Measurements from ENCODE around the gene TUT1. TPM values are rescaled to one million over a fixed set of nuclear protein-coding genes. Genes with fewer than 3 reads are reported as not detected.

The TUT1 gene
- total RNA-seq, 1 experiment from 2014 or later: 26.0 TPM

DNA sequence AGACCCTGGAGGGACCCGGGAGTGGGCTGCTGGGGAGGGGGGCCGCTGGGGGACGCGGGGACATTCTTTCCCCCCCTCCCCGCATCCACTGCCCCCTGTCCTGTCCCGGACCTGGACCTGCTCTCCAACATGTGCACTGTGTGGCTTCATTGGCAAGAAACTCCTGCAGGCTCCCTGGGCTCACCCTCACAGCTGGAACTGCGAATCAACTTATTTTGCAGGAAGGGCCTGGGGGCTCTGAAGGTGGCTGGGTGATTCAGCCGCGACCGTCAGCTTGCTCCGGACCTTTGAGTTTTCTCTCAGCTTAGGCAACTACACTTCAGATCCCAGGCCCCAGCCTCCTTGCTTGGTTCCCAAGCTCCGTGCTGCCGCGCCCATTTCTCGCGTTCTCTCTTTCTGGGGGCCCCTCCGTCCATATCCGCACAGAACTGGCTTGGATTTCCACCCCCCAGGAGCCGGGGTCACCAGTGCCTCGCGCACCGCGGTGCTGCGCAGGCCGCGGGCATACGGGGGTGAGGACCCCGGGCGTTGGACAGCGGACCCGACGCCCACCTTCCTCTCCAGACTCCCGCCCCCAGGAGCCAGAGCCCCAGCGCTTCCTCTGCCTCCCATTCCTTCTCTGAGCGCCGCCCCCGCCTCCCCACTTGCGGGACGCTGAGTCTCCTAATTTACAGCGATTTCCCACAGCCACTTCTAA lies 44.2 kb downstream of the TUT1 start:
- ChIA-PET CTCF (interaction anchor here (0.7 to 13.1 kb wide), 5 partner anchors 8 to 241 kb away, joined by 3 to 225 read pairs (median 4); partner anchors contain the start of genes C11orf98 and CSKMT), POLR2A (interaction anchor here (0.6 to 11.4 kb wide), 30 partner anchors 7 to 1699 kb away, joined by 3 to 599 read pairs (median 5); partner anchors contain the start of genes B3GAT3, C11orf98, CSKMT and EEF1G)
- Mint-ChIP-seq H3K4me1 (ENCODE audit: insufficient read depth, unreplicated experiment) (peaks cover 25% of the 10 kb centered on the region), H3K27ac (ENCODE audit: low read depth, unreplicated experiment) (peak overlapping the region; percentile 63), H3K36me3 (ENCODE audit: insufficient read depth, unreplicated experiment) (peaks cover 9% of the 10 kb centered on the region), H3K4me3 (ENCODE audit: unreplicated experiment) (peak overlapping the region; percentile 99), H3K9me3 (ENCODE audit: unreplicated experiment) (no peaks in the 10 kb centered on the region), H3K27me3 (ENCODE audit: insufficient read depth, unreplicated experiment) (no peaks in the 10 kb centered on the region)
- TF ChIP-seq CTCF (IDR thresholded peaks at IDR 0.05; ENCODE audit: unreplicated experiment): no peak
- DNase-seq (ENCODE audit: unreplicated experiment): peak; percentile 81
- intact Hi-C loops (cut with micrococcal nuclease): no loop called here
- no TSS peak for BruUV-seq (replicated peaks)

DNA sequence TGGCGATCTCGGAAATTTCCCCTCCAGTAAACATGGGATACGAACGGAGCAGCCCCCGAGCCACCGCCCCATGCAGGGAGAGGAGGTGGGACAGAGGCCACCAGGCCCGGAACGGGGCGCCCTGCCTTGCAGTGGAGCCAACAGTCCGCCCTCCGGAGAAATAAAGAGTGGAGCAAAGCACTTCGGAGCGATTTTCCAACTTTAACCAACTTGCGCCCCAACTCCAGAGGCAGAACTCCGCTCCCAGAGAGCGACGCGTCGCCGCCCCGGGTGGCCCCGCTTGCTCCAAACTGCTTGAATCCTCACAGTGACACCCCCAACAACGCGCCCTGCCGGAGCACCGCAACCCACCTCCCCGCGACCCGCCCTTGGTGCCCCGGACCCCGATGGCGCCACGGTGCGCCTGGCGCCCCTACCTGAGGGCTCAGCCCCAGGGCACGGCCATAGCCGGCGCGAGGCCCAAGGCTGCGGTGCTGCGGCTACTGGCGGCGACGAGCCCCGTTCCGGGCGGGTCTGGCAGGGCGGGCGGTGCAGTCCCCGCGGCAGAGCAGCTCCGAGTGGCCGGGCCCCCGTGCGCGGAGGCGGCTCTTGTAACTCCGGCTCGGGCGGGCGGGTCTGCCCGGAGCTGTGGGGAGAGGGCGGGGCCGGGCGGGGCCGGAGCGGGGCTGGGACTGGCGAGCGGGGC lies 44.9 kb downstream of the TUT1 start, which contains the start of gene AHNAK:
AHNAK (minus strand) TSS at position 563 of the 685 bp plus-strand sequence. CDS start 10,708 bp downstream, outside the sequence.
- Mint-ChIP-seq H3K9me3 (ENCODE audit: unreplicated experiment) (no peaks in the 10 kb centered on the region), H3K27ac (ENCODE audit: low read depth, unreplicated experiment) (peak within 1 kb of the TSS; percentile 84), H3K36me3 (ENCODE audit: insufficient read depth, unreplicated experiment) (peaks cover 9% of the 10 kb centered on the region), H3K27me3 (ENCODE audit: insufficient read depth, unreplicated experiment) (no peaks in the 10 kb centered on the region), H3K4me3 (ENCODE audit: unreplicated experiment) (peak within 1 kb of the TSS; percentile 99), H3K4me1 (ENCODE audit: insufficient read depth, unreplicated experiment) (peaks cover 32% of the 10 kb centered on the region)
- TSS peak; percentile 67 for BruUV-seq (replicated peaks)
- TF ChIP-seq CTCF (IDR thresholded peaks at IDR 0.05; ENCODE audit: unreplicated experiment): no peak
- intact Hi-C loops (cut with micrococcal nuclease): no loop called here
- CTCF ChIA-PET: interaction anchor here (0.7 to 13.1 kb wide), 4 partner anchors 9 to 242 kb away, joined by 3 to 225 read pairs (median 4); no protein-coding TSS in a partner anchor
- DNase-seq (ENCODE audit: unreplicated experiment): peak; percentile 70
- POLR2A ChIA-PET: interaction anchor here (0.6 to 11.4 kb wide), 29 partner anchors 12 to 1699 kb away, joined by 3 to 599 read pairs (median 7); partner anchors contain the start of genes B3GAT3, C11orf98, CSKMT and EEF1G

DNA sequence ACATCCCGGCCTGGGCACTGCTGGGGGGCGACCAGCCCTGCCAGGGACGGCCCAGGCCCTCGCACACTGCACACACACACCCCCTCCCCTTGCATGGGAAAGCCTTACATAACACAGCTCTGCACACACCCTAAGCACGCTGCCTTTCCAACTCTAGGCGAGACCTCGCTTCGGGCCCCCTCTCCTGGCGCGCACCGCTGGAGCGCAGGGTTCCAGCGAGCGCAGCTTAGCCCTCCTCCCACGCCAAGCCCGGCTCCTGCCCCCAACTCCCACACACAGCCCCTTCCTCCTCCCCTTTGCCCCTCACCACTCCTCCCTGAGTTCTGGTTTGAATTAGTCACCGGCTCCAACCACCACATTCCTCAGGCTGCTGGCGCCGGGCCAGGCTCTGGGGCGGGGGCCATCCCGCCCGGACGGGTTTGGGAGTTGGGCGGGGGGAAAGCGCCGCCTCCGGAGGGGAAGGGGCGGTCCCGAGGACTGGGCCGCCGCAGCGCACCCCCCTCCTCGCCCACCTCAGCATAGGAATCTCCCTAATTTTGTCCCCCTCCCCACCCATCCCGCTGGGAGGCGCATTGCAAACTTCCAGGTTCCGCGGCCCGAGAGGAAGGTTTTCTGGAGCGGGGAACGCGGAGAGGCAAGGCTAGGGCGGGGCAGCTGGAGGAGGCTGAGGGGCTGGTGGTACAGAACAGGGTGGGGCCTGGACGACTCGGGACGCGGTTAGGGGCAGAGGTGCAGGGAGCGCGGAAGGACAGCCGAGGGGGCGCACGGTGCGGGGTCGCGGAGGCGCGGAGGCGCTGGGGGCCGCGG lies 45.7 kb downstream of the TUT1 start:
- intact Hi-C loops (cut with micrococcal nuclease): loop anchor here (1.0 kb wide), 1 partner anchor 8 kb away; no protein-coding TSS in a partner anchor
- ChIA-PET POLR2A (interaction anchor here (0.6 to 11.4 kb wide), 17 partner anchors 12 to 1176 kb away, joined by 3 to 599 read pairs (median 8); partner anchors contain the start of genes EEF1G, INTS5, LBHD1 and SLC3A2), CTCF (interaction anchor here (1.0 to 13.1 kb wide), 5 partner anchors 8 to 152 kb away, joined by 4 to 225 read pairs (median 86); no protein-coding TSS in a partner anchor)
- DNase-seq (ENCODE audit: unreplicated experiment): peak; percentile 96
- peak overlapping the region; percentile 84 for H3K27ac Mint-ChIP-seq (ENCODE audit: low read depth, unreplicated experiment)
- no peaks in the 10 kb centered on the region for H3K27me3 Mint-ChIP-seq (ENCODE audit: insufficient read depth, unreplicated experiment)
- H3K9me3 Mint-ChIP-seq (ENCODE audit: unreplicated experiment): no peaks in the 10 kb centered on the region
- H3K4me1 Mint-ChIP-seq (ENCODE audit: insufficient read depth, unreplicated experiment): peaks cover 39% of the 10 kb centered on the region
- no peak for TF ChIP-seq CTCF (IDR thresholded peaks at IDR 0.05; ENCODE audit: unreplicated experiment)
- no TSS peak for BruUV-seq (replicated peaks)
- H3K4me3 Mint-ChIP-seq (ENCODE audit: unreplicated experiment): peak overlapping the region; percentile 99
- H3K36me3 Mint-ChIP-seq (ENCODE audit: insufficient read depth, unreplicated experiment): peaks cover 16% of the 10 kb centered on the region

Data from MCF 10A (cell line).